Rectal smooth muscle tissue (tissue), 1 donor: ENCODE measurements around the gene CNTNAP5.

Source experiments
- H3K27ac ChIP-seq: one replicate; pipeline ENCODE4 v1.7.0; 2013; ENCODE audit warnings: low read depth, low read length, inconsistent platforms
- H3K27me3 ChIP-seq: one replicate; pipeline ENCODE4 v1.7.0; 2013; ENCODE audit warnings: low read length; ENCODE audit not compliant: control insufficient read depth, insufficient read depth
- H3K36me3 ChIP-seq: one replicate; pipeline ENCODE4 v1.7.0; 2013; ENCODE audit warnings: low read length; ENCODE audit not compliant: control insufficient read depth, insufficient read depth
- H3K4me1 ChIP-seq: one replicate; pipeline ENCODE4 v1.7.0; 2013; ENCODE audit warnings: low read length; ENCODE audit not compliant: control insufficient read depth, insufficient read depth
- H3K4me3 ChIP-seq: one replicate; pipeline ENCODE4 v1.7.0; 2013; ENCODE audit warnings: low read length
- H3K9ac ChIP-seq: one replicate; pipeline ENCODE4 v1.7.0; 2013; ENCODE audit warnings: low read length

The CNTNAP5 gene

DNA sequence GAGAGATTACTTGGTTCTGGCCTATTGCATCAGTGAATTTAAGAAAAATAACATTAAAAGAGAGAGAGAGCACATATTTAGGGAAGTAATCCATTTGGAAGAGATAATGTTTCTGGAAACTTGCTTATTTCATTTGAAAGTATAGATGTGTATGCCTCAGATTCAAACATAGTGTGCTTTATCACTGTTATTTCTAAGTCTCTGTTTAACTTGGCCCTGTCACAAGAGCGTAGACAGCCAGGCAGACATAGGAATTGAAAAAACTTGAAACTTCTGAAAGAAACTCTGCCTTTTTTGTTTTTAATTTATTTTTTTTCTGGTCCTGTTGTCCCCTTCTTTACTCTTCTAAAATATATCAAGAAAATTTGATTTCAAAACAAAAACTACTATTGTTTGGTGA lies 849.1 kb downstream of the CNTNAP5 start:
- Histone ChIP-seq H3K27ac (no peak overlapping the region), H3K36me3 (no peaks in the 10 kb centered on the region), H3K27me3 (no peaks in the 10 kb centered on the region), H3K4me1 (no peaks in the 10 kb centered on the region), H3K4me3 (no peak overlapping the region), H3K9ac (no peak overlapping the region)

- H3K27ac ChIP-seq = no peak overlapping the region
- H3K9ac ChIP-seq = no peak overlapping the region
- H3K27me3 ChIP-seq = no peaks in the 10 kb centered on the region
- H3K4me3 ChIP-seq = no peak overlapping the region
- no peaks in the 10 kb centered on the region for H3K4me1 ChIP-seq
- H3K36me3 ChIP-seq = no peaks in the 10 kb centered on the region
These were observed 849.6 kb downstream of the CNTNAP5 start for GRCh38 chr2:124874676-124875075.

DNA sequence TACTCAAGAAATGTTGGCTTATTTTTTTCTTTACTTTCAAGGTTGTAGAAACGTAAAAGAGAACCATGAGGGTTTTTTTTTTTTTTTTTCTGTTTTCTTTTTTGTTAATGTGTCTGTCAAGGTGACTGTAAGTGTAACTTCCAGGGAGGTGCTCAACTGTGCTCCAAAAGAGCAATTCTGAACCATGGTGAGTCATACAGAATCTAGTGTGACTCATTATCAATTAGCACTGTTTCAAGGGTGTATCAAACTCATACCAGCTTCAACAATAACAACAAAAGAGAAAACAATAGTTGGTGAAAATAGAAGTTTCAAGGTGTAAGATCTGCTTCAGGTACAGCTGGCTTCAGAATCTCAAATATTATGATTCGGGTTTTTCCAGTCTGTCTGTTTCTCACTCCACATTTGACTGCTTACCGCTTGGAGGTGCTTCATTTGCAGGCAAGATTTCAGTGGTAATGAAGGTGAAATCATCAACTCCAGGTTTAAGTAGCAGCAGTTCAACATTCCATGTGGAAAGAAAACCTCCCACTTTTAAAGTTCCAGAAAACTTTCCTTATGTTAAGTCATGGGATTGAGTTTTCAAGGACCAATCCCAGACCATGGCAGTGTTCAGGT lies 850.6 kb downstream of the CNTNAP5 start:
- H3K9ac ChIP-seq = no peak overlapping the region
- no peaks in the 10 kb centered on the region for H3K36me3 ChIP-seq
- no peaks in the 10 kb centered on the region for H3K27me3 ChIP-seq
- no peak overlapping the region for H3K27ac ChIP-seq
- no peaks in the 10 kb centered on the region for H3K4me1 ChIP-seq
- H3K4me3 ChIP-seq = no peak overlapping the region

DNA sequence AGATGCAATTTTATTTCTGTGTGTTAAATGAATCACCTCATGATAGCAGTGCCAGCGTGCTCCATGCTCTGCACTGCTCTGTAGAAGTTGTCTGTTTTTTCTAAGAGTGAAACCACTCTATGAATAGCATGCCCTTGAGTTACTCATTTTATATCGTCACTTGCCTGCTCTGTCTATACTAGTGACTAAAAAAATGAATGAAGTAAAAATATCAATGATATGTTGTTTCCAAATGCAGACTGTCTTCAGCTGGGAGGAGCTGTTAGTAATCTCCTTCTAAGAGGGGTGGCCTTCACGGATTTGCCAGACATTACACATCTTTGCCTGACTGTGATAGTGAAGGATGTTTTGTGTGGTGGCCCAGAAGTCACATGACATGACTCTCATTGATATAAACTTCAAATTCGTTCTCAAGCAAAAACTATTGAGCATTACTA lies 852.1 kb downstream of the CNTNAP5 start:
- Histone ChIP-seq H3K36me3 (no peaks in the 10 kb centered on the region), H3K27ac (no peak overlapping the region), H3K4me1 (no peaks in the 10 kb centered on the region), H3K9ac (no peak overlapping the region), H3K27me3 (no peaks in the 10 kb centered on the region), H3K4me3 (no peak overlapping the region)

DNA sequence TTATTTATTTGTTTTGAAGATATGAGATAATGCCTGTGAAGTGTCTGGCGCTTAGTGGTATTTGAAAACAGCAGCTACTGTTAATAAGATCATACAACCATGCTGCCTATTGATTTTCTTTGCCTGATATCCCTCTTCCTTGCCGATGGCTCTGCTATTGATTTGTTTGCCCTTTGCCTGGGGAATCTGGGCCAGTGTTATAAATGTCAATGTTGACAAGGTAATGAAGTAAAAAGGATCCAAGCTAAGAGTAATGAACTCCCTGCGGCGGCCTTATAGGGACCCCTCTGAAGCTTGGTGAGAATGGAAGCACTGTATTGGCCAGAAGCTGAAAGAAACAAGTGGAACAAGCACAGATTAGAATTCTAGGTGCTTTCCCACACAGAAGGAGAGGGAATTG lies 854.6 kb downstream of the CNTNAP5 start:
- Histone ChIP-seq H3K27ac (no peak overlapping the region), H3K9ac (no peak overlapping the region), H3K4me1 (no peaks in the 10 kb centered on the region), H3K27me3 (no peaks in the 10 kb centered on the region), H3K4me3 (no peak overlapping the region), H3K36me3 (no peaks in the 10 kb centered on the region)

- no peaks in the 10 kb centered on the region for H3K4me1 ChIP-seq
- H3K4me3 ChIP-seq = no peak overlapping the region
- H3K27ac ChIP-seq = no peak overlapping the region
- no peaks in the 10 kb centered on the region for H3K36me3 ChIP-seq
- H3K27me3 ChIP-seq = no peaks in the 10 kb centered on the region
- no peak overlapping the region for H3K9ac ChIP-seq
These were observed 855.9 kb downstream of the CNTNAP5 start for GRCh38 chr2:124880995-124881394.

GRCh38 chr2:124882423-124882822 lies 857.3 kb downstream of the CNTNAP5 start:
- Histone ChIP-seq H3K27ac (no peak overlapping the region), H3K36me3 (no peaks in the 10 kb centered on the region), H3K4me3 (no peak overlapping the region), H3K4me1 (no peaks in the 10 kb centered on the region), H3K9ac (no peak overlapping the region), H3K27me3 (no peaks in the 10 kb centered on the region)

DNA sequence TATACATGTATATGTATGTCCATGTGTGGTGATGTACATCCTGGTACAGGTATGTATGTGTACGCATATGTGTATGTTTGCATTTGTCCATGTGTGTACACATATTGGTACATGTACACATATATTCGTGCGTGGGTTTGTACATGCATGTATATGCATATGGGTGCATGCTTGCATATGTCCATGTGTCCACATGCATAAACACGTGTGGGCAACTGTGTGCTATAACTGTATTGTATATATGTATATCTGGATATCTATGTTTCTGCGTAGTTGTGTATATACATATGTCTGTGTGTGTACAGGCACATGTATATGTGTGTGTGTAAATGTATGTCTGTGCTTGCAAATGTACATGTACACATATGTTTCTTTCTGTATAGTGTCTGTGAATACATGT lies 858.5 kb downstream of the CNTNAP5 start:
- Histone ChIP-seq H3K4me3 (no peak overlapping the region), H3K9ac (no peak overlapping the region)

DNA sequence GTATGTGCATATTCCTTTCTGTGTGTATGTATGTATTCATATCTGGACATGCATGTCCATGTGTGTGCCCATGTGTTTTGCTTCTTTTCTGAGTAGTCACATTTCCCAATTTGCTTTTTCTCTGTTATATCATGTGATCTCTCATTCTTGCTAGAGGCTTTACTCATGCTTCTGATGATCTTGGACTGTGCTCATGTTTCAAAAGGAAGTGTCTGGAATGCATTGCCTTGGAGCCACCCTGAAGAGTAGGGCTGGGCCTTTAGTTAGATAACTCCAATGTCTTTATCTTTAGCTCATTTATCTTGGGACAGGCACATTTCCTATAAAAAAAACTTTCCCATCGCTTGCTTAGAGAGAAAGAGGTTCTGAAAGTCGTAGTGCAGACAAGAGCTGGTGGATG lies 859.2 kb downstream of the CNTNAP5 start:
- no peak overlapping the region for H3K9ac ChIP-seq
- no peaks in the 10 kb centered on the region for H3K4me1 ChIP-seq
- no peak overlapping the region for H3K27ac ChIP-seq
- no peaks in the 10 kb centered on the region for H3K36me3 ChIP-seq
- H3K4me3 ChIP-seq = no peak overlapping the region
- H3K27me3 ChIP-seq = no peaks in the 10 kb centered on the region

More for the DNA sequence above, 858.5 kb downstream of the CNTNAP5 start:
- H3K27me3 ChIP-seq = no peaks in the 10 kb centered on the region
- no peak overlapping the region for H3K27ac ChIP-seq
- no peaks in the 10 kb centered on the region for H3K4me1 ChIP-seq
- H3K36me3 ChIP-seq = no peaks in the 10 kb centered on the region

DNA sequence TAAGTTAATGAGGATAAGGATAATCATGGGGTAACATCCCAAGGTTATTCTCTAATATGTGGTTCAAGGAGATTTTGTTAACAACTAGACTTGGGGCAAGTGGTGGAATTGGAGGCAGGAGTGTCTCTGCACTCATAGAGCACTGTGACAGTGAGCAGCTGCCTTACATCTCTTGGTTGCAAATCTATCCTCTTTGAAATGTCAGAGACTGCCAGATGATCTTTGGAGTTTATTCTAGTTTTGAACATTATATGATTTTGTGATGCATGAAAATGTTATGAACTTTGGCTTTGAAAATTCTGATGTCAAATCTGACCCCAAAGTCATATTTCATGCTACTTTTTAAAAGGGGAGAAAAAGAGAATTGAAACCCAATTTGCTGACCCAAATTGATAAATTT lies 861.1 kb downstream of the CNTNAP5 start:
- no peak overlapping the region for H3K4me3 ChIP-seq
- no peak overlapping the region for H3K27ac ChIP-seq
- no peaks in the 10 kb centered on the region for H3K4me1 ChIP-seq
- no peak overlapping the region for H3K9ac ChIP-seq
- no peaks in the 10 kb centered on the region for H3K36me3 ChIP-seq
- H3K27me3 ChIP-seq = no peaks in the 10 kb centered on the region

DNA sequence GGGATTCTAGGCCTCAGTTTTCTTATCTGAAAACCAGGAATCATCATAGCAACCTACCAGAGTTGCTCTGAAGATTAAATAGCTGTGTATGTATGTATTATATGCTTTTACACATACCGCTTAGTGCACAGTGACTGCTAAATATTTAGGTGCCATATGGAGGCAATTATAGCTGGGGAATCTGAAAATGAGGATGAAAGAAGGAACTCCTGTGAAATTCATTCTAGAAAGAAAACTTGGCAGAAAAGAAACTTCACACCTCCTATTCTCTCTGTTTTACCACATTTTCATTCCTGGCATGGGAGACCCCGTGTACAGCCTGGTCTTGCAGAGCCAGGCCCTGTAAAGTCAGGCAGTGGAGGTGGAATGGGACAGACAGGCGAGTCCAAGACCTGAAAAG lies 862.4 kb downstream of the CNTNAP5 start:
- H3K4me3 ChIP-seq = no peak overlapping the region
- H3K36me3 ChIP-seq = no peaks in the 10 kb centered on the region
- H3K27me3 ChIP-seq = no peaks in the 10 kb centered on the region
- H3K27ac ChIP-seq = no peak overlapping the region
- no peak overlapping the region for H3K9ac ChIP-seq
- no peaks in the 10 kb centered on the region for H3K4me1 ChIP-seq

- Histone ChIP-seq H3K4me3 (no peak overlapping the region), H3K36me3 (no peaks in the 10 kb centered on the region), H3K4me1 (no peaks in the 10 kb centered on the region), H3K9ac (no peak overlapping the region), H3K27ac (no peak overlapping the region), H3K27me3 (no peaks in the 10 kb centered on the region)
These were observed 863.3 kb downstream of the CNTNAP5 start for GRCh38 chr2:124888431-124888830.

DNA sequence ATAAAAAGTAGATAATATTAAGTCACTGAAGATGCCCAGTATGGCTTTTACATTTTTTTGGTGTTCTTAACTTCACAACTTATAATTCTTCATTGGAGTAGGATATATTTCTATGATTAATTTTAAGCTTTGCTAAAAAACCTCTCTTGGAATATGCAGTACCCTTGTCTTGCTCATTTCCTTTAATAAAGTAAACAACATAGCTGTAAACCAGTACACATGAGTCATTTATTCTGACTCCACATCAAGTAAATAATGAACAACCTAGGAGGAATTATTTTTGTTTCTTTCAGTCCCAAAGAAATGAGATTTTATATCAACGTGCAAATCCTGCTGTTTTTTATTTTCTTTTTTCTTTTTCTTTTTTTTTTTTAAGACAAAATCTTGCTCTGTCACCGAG lies 869.1 kb downstream of the CNTNAP5 start:
- Histone ChIP-seq H3K4me1 (no peaks in the 10 kb centered on the region), H3K36me3 (no peaks in the 10 kb centered on the region), H3K9ac (no peak overlapping the region), H3K4me3 (no peak overlapping the region), H3K27ac (no peak overlapping the region), H3K27me3 (no peaks in the 10 kb centered on the region)
